C4-2B (cell line): ENCODE measurements around the gene OR5T2.

Experiments
- H3K27ac ChIP-seq: fragments of 450-650 bp; 2 replicates; pipeline ENCODE4 v1.5.1; 2017
- CTCF ChIP-seq: fragments of 450-650 bp; conservative IDR thresholded peaks from 2 replicates; pipeline ENCODE4 v1.5.1; 2017; ENCODE audit warnings: mild to moderate bottlenecking
- ZFX ChIP-seq: fragments of 450-650 bp; IDR thresholded peaks from 2 replicates; pipeline ENCODE4 v1.6.1; 2017

OR5T2 gene

DNA sequence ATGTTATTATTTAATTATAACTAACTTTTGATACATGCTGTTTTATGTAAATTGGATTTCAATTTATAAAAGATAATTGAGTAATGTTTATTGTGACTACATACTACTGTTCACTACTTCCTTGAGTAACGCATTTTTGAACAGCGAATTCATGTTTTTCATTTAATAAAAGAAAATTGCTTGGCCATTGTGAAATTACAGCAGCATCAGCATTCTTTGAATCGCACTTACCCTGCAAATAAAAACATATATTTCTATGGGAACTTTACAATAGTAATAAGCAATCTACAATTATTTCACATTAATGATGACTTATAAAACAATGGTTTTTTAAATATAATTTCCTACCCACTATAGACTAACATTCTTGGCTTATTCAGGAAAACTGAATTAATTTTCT is 37.4 kb downstream of the OR5T2 start:
- TF ChIP-seq ZFX (no peak), CTCF (no peak)
- no peak overlapping the region for H3K27ac ChIP-seq

DNA sequence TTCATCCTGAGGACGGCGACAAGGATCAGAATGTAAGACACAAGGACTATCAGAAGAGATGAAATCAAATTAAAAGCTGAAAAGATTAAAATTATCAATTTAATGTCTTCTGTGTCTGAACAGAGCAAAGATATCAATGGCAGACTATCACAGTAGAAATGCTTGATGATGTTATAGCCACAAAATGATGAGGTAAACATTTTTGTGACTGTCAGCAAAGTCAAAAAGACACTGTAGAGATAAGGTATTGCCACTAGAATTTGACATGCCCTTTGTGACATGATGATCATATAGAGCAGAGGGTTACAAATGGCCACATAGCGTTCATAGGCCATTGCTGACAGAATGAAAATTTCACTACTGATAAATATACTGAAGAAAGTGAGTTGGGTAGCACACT is 45.5 kb downstream of the OR5T2 start:
- H3K27ac ChIP-seq: no peak overlapping the region
- no peak for TF ChIP-seq CTCF
- no peak for TF ChIP-seq ZFX

- H3K27ac ChIP-seq: no peak overlapping the region
- TF ChIP-seq CTCF (no peak), ZFX (no peak)
Observed at GRCh38 chr11:56183459-56183858, 50.6 kb downstream of the OR5T2 start.
